HG03045 (cell line): Measurements from ENCODE around the gene CTTNBP2.
A peak's percentile ranks its signal among the peaks of the same experiment; 100 is the strongest.

Source experiments
- ATAC-seq: cut with Tn5 transposase; IDR thresholded peaks from one replicate; pipeline ENCODE4 v1.9.1; 2021; ENCODE audit warnings: mild to moderate bottlenecking, moderate library complexity; ENCODE audit not compliant: unreplicated experiment

CTTNBP2 gene

DNA sequence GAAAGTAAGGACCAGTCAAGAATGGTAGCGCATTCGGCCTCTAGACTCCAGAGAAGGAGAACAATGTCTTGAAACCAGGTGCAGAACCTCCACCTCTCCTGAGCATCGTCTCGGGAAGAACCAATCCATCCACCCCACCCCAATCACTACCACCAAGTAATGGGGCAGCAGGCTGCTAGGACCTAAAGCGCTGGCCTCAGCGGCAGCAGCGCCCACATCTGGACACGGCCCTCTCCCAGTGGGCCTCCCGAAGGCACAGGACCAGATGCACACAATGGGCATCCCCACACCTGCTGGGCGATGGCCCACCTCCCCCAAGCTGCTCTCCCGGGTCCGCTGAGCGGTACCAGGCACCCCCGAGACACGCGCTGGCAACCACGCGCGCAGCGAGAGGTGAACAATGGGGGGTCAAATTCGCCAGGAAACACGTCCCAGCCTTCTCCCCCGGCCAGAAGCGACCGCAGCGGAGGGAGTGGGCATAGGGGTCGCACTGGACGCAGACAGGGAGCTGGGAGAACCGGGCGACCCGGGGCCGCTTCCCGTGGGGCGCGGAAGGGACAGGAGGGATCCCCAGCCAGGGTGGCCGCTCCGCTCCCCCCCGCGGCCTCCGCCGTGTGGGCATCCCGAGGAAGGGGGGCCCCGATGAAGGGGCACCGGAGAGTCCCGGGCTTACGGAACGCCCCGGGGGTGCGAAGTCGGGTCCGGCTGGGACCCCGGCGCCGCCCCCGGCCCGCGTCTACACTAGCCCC, 506 bp downstream of the CTTNBP2 start:
- ATAC-seq = no peak

DNA sequence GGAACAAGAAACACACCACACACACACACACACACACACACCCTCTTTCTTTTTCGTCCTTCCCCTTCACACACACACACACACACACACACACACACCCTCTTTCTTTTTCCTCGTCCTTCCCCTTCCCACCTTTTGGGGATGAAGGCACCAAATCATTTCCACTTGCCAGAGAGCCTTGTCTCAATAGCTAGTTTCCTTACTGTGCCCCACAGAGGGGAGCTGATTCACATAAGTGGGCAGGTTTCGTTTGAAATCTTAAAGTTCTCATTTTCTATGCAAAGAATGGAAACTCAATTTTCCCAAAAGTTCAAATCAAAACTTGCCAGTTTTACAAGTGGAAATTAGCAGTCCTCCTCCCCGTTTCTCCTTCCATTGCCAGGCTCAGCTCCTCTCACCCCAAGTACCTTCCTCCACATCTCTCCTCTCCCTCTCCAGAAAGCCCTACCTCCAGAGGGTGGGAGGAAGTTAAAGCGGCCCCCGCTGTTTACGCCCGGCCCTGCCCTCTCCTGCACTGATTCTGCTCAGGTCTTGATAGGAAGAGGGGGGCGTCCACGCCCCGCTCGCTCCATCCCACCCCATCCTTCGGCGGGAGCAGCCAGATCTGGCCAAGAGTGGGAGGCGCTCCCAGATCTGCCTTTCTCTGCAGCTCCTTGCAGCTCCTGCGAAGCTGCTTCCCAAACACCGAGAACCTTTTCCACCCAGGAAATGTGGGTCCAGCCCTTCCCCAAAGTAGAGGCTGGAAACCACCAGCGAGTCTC, 1.3 kb downstream of the CTTNBP2 start:
- ATAC-seq = no peak

DNA sequence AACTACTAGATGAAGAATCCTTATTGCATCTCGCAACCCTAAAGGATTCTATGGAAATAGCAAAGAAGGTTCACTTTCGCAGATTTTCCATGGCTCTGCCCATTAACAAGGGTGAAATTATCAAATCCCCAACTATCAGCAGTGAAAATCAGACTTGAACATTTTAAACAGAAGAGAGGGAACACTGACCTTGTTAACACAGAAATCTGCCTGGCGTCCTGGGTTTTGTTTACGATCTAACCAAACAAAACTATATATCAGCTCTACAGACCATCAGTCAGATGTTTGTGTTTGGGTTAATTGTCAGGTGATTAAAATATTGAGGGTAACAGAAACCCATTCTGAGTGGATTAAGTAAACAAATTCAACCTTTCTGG, 1.9 kb downstream of the CTTNBP2 start:
- no peak for ATAC-seq

DNA sequence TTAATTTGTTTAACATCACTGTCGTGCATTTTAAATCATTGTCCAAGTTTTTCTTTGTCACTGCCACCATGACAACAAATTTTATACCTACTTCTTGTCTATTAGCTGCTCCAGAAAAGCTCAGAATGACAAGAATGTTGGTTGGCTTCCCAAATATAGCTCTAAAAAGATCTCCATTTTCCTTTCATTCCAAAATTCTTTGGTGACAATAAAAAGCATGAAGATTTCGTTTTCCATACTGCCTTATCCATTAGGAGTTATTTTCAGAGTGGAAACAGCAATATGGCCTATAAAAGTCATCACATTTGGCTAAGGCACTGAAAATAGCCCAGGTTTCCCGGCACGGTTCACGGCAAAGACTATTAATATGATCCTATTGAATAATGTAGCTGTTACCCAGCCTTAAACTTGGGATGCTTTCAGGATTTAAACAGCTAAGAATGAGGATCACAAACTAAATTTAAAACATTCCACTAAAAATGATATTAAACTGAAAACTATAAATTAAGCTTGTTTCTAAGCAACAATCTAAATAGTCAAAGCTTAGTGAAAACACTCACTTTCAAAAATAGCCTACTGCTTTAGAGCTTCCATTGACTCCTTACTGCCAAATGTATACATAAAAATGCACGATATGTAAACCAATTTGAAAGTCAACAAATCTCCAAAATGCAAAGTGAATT, 2.7 kb downstream of the CTTNBP2 start:
- ATAC-seq = no peak

DNA sequence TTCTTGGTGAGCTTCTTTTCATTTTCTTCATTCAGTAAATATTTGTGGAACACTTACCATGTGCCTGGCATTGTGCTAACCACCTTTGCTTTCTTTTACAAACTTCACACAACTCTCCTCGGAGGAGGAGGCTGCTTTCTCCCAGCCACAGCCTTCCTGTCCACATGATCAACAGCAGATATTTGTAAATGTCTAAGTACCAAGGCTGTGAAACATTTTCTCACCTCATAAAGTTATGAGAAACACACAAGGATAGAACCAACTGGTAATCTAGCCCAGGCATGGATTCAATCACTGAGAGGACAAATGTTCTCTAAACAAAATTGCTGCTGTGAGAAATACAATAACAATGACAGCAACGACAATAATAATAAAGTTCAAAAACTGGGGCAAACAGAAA, 3.9 kb downstream of the CTTNBP2 start:
- ATAC-seq = no peak

DNA sequence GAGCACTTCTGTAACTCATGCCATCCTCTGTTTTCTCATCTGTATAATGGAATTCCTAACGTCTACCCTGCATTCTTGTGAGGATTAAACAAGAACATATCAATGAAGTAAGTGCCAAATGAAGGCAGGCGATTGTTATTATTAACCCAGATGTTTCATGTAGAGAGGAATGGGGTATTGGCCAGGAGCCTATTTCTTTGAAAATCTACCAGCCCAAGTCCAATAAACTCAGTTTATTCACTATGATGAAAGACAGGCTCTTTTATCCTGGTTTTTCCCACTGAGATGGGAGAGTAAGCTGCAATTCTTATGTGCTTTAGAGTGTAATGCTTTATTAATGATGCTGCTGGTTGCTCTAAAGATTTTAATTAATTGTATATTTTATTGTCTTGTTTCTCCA, 9.6 kb downstream of the CTTNBP2 start:
- no peak for ATAC-seq

DNA sequence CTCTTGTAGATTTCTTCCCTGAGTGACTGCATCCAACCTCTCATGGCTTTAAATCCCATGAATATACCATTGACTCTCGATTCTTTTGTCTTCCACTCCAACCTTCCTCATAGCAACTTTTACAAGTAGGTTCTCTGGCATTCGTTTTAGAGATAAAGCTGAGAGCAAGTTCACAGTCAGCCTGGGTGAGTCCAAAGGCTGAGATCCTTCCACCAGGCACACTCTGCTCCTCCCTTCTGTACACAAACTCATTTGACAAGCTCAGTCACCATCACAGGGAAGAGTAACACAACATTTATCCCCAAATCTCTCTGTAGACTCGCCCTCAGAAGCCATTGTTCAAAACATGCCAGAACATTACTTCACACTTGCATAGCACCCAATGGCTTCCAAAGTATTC, 10.9 kb downstream of the CTTNBP2 start:
- no peak for ATAC-seq

DNA sequence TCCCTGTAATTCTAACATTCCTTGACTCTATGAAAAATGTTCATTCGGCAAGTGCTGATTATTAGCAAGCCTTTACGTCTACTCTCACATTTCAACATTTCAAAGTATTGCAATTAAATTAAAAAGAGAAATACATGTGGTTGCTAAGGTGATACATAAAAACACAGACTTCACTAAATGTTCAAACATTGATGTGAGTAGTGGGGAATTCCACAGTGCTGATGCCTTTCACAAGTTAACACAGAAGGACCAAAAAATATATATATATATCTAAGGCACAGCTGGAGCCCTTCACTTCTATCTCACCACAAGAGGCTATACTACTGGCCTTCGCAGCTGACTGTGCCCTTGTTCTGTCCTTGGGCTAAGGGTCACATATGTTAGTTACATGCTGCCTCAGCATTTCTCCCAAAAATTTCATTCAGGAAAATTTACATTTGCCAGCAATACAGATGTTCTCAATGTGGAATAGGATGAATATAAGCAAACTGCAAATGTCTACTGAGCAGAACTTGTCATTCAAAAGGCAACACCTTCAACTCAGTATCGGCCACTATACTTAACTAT, 13.9 kb downstream of the CTTNBP2 start:
- ATAC-seq = no peak

DNA sequence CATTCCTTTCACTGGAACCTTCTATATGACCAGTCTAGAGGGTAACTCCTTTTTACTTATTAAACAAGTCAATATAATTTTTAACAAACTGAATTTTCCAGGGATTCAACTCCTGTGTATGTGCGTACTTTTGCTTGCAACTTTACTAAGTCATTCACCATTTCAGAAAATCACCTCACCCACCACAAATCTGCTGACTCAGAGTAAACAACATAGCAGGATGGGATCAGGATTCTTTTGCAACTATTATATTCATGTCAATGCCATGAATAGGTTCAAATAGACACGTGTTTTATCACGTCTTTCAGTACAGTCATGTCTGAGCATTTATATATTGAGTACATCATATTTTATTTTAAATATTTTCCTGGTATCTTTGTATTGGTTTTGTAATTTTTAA, 14.5 kb downstream of the CTTNBP2 start:
- ATAC-seq = no peak

DNA sequence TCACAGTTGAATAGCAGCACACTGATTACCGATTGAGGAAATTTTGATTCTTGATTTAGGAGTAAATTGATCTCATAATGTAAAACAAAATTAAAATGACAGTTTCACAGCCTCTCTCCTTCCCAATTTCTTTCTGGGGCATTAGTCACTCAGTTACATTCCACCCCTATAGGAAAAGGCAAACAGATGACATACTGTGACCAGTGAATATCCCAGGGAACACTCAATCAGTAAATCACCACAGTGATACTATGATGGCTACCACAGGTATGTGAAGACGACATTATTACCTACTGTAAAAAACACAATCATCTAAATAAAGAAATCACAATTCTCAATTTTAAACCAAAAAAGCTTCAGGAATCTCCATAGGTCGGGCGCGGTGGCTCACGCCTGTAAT, 15.5 kb downstream of the CTTNBP2 start:
- no peak for ATAC-seq

DNA sequence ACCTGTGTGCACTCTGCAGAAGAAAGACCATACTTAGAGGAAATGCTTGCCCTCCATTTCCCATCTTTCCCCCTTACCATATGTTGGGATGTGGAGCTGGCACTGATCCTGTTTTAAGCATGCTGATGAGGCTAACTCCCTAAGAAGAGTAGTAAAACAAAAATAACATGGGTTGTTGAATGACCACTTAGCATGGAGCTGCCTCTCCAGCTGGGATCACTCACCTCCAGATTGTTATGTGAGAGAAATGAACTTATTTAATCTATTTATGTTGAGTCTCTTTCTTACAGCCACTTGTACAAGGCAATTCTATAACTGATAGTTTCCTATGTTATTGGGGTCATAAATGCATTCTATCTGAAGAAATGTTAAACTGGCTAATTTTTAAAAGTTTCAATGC, 17.0 kb downstream of the CTTNBP2 start:
- no peak for ATAC-seq

DNA sequence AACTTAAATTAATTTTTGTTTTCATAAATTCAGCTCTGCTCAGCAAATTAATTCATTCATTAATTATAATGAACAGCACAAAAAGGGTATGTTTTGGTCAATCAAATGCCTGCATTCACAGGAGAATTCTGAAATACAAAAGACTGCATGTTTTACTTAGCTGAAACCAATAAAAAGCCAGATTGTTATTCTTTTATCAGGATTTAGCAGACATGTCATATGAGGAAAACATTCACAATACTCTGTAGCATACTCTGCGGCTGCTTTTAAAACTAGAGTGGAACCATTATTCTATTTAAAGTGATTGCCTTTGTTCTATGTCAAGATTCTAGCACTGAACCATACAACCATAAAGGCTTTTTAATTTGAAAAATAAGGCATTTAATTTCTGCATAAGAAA, 19.1 kb downstream of the CTTNBP2 start:
- ATAC-seq = no peak

DNA sequence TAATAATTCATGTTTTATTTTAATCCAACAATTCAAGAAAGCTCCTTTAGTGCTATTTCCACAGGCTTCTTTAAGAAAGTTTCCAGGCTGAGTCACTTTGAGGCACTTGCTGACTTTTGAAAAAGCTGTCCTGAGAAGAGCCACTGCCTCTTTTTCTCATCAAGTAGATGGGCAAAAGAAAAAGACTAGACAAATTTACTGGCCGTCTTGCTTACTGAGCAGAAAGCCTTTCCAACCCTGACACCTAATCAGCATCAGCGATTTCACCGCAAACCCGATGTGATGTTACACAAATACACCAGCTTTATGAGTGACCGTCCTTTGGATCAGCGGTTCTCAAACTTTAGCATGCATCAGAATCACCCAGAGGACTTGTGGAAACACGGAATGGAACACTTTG, 24.3 kb downstream of the CTTNBP2 start:
- no peak for ATAC-seq

DNA sequence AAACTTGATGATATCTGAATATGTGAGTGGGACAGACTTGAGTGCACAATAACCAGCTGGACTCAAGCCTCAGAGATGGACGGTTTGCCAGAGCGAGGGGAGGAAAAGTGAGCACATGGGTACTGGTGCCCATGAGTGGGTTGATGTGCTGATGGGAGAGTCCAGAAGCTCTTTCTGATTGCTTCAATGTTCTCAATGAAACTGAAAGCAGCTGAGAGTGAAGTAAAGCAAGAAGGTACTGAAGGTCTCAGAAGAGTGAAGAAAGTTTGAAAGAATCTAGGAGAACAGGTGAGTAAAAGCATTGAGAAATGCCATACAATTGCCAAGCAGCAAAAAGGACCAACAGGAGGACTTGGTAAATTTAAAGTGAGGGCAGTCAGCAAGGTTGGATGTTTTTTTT, 28.6 kb downstream of the CTTNBP2 start:
- no peak for ATAC-seq

DNA sequence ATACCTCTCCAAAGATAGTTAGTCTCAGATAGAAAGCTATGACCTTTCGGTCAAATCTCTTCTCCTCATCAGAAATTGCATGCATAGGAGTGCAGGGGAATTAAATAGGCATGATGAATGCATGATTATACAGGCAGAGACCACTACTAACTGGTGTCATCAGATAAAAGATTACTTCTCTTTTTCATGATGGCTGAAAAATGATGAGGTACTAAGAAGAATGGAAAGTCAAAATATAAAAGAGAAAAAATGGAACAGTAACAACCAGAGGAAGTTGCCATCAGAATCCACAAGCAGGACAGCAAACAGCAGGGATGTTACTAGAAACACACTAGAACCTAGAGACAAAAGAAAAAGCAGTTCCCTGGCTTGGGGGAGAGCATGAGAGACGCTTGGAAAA, 31.6 kb downstream of the CTTNBP2 start:
- no peak for ATAC-seq

DNA sequence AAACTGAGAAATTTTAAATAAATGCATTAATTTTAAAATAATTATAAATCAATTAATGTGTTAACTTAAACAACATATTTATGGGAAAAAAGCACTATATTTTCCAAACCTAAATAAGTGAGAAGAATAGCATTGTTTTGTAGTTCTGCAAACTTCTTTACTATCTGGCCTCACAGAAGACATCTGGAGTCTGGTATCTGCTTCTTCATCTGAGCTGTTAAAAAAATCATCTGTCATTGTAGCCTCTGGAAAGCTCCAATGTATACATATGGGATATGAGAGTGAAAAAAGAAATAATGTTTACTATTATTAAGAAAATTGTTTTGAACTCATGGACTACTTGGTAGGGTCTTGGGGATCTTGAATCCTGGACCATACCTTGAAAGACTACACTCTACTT, 32.2 kb downstream of the CTTNBP2 start:
- no peak for ATAC-seq

DNA sequence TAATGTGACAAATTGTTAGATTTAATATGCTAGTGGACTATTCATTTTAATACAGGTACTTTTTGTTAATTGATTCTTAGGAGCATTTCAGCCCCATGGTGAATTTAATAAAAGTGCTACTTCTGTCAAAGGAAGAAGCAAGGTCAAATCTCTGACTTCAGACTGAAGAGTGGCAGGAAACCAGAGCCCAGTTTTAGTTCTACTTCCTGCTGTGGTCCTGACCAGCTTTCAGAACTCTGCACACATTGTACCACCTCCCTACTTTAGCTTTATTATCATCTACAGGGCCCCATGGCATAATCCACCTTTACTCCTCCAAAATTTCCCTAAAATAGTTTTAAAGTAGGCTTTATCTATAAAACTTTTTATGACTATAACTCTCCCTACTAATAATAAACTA, 33.7 kb downstream of the CTTNBP2 start:
- ATAC-seq = no peak

DNA sequence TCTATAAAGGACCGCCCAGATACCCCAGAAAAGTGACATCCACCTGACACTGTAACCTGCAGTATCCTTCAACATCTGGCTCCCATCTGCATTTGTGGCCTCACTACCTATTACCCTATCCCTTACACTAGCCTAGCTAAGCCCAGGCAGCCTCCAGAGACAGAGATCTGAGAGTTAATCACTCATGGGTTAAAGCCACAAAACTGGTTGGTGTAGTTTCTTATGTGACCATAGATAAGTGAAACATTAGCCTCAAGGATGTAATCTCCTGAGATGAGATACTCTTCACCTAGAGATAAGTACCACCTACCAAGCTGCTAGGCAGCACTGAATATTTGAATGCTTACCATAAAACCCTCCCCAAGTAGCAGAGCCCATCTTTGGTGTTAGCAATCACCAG, 35.4 kb downstream of the CTTNBP2 start:
- peak; percentile 43 for ATAC-seq

DNA sequence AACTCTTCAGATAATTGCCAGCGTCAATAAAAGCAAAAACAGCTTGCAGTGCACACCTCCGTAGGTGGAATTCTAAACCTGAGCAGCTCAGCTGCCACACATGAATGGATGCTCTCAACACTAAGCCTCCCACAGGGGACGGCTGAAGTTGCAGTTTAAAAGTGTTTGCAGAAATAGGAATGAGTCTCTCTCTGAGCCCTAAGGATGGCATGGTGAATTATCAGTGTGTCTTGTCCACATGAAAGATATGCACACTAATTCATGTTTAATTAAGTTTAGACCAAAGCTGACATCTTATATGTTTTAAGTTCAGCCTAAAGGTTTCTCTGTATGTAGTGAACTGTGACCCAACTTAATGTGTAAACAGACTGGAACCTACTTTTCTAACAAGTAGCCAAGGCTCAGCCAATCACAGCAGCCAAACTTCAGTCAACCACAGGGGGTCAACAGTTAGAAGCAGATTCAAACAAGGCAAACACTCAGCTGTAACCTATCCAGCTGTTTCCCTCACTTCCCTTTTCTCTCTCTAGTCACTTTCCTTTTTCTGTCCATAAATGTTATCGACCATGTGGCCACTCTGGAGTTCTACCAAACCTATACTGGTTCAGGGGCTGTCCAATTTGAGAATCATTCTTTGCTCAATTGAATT, 38.1 kb downstream of the CTTNBP2 start:
- no peak for ATAC-seq

DNA sequence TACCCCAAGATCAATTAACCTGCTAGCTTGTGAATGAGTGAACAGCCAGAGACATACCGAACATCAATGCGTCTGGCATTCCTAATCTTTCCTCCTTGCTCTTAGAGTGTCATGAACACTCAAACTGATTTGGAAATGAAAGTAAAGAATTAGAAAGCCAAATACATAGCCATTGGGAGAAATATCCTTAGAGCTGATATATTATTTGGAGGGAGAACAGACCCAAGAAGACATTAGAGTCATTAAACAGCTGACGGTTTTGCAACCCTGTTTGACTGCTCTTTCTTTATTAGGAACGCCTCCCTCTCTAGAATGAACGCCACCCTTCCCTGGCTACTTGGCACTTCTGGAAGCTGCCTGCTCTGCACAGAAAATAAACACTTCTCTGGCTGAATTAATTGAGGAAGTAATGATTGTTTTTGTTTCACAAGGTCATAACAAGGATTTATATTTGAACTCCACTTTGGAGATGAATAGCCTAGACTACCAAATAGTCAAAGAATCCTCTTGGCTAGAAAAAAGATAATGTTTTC, 42.8 kb downstream of the CTTNBP2 start:
- ATAC-seq = no peak
